Osteoblast (primary cell): ENCODE measurements around the gene IGSF6. TPM values are rescaled to one million over a fixed set of nuclear protein-coding genes. Genes with fewer than 3 reads are reported as not detected.

Source experiments
- DNase-seq: peaks from one replicate; pipeline ENCODE4 v3.0.0; 2011; ENCODE audit warnings: low spot score, mixed read lengths; ENCODE audit not compliant: insufficient read length; ENCODE audit errors: missing footprints
- H2AFZ ChIP-seq: 2 replicates; pipeline ENCODE4 v1.6.0; 2011; ENCODE audit warnings: mild to moderate bottlenecking, low read length
- H3K27ac ChIP-seq: 2 replicates; pipeline ENCODE4 v1.5.1; 2011; ENCODE audit warnings: mild to moderate bottlenecking, low read depth, low read length, moderate library complexity
- H3K27me3 ChIP-seq: 2 replicates; pipeline ENCODE4 v1.6.0; 2012; ENCODE audit warnings: mild to moderate bottlenecking, control low read depth, inconsistent platforms, low read length, moderate library complexity; ENCODE audit not compliant: insufficient read depth
- H3K36me3 ChIP-seq: 2 replicates; pipeline ENCODE4 v1.5.1; 2011; ENCODE audit warnings: mild to moderate bottlenecking, low read length, control low read depth, moderate library complexity; ENCODE audit not compliant: insufficient read depth
- H3K4me1 ChIP-seq: 2 replicates; pipeline ENCODE4 v1.5.1; 2011; ENCODE audit warnings: mild to moderate bottlenecking, low read length, control low read depth, moderate library complexity; ENCODE audit not compliant: insufficient read depth
- H3K4me2 ChIP-seq: 2 replicates; pipeline ENCODE4 v1.6.0; 2011; ENCODE audit warnings: mild to moderate bottlenecking, low read length; ENCODE audit not compliant: insufficient read depth
- H3K4me3 ChIP-seq: fragments of 200-600 bp; sonication (generic); 3 replicates; pipeline ENCODE4 v1.5.1; 2012; ENCODE audit warnings: mild to moderate bottlenecking, low read length, inconsistent platforms; ENCODE audit not compliant: insufficient read depth
- H3K79me2 ChIP-seq: 2 replicates; pipeline ENCODE4 v1.6.0; 2012; ENCODE audit warnings: mild to moderate bottlenecking, low read length, control low read depth, inconsistent platforms; ENCODE audit not compliant: insufficient read depth
- H3K9me3 ChIP-seq: 2 replicates; pipeline ENCODE4 v1.5.1; 2011; ENCODE audit warnings: low read depth, low read length, control low read depth
- H4K20me1 ChIP-seq: 2 replicates; pipeline ENCODE4 v1.6.0; 2012; ENCODE audit warnings: mild to moderate bottlenecking, low read length, control low read depth; ENCODE audit not compliant: insufficient read depth
- total RNA-seq: library from RNA; depleted of rRNA; stranded (reverse); fragments of >200 nt; gene quantifications from 2 replicates; pipeline ENCODE4 v1.2.3, GENCODE V29; 2012
- TF ChIP-seq, protein P1 (sequence below): IDR thresholded peaks from 2 replicates; pipeline ENCODE4 v1.5.1; 2011; ENCODE audit warnings: mild to moderate bottlenecking, low read depth, low read length, moderate library complexity; ENCODE audit errors: extremely low read depth

IGSF6 gene, protein sequence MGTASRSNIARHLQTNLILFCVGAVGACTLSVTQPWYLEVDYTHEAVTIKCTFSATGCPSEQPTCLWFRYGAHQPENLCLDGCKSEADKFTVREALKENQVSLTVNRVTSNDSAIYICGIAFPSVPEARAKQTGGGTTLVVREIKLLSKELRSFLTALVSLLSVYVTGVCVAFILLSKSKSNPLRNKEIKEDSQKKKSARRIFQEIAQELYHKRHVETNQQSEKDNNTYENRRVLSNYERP
- under 0.01 and 0.36 TPM in 2 replicates for total RNA-seq

DNA sequence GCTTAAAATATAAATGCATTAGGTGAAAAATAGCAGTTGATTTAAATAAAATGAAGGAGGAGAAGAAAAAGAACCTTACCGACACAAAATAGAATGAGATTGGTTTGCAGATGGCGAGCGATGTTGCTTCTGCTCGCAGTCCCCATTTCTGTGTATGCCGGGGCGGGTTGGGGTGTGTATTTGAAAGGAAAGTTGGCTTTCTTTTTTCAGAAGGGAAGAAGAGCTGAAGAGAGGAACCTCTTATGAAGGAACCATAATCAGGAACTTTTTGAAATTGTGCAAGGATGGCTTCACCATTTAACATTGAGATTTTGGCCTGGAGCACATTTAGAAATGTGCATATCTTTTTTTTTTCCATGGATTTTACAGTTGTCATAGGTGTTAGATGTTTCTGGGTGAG lies at the start of gene IGSF6:
Gene IGSF6, minus strand, starts transcription at position 156 of the 400 bp plus-strand sequence. Its CDS starts 10 bp downstream, at position 146.
- H3K4me1 ChIP-seq = no peaks in the 10 kb centered on the region
- no peak within 1 kb of the TSS for H2AFZ ChIP-seq
- no peak within 1 kb of the TSS for H3K4me2 ChIP-seq
- peaks cover 47% of the 10 kb centered on the region for H3K79me2 ChIP-seq
- H4K20me1 ChIP-seq = peaks cover 6% of the 10 kb centered on the region
- peaks cover 12% of the 10 kb centered on the region for H3K36me3 ChIP-seq
- no peak for DNase-seq
- TF ChIP-seq, protein P1, sequence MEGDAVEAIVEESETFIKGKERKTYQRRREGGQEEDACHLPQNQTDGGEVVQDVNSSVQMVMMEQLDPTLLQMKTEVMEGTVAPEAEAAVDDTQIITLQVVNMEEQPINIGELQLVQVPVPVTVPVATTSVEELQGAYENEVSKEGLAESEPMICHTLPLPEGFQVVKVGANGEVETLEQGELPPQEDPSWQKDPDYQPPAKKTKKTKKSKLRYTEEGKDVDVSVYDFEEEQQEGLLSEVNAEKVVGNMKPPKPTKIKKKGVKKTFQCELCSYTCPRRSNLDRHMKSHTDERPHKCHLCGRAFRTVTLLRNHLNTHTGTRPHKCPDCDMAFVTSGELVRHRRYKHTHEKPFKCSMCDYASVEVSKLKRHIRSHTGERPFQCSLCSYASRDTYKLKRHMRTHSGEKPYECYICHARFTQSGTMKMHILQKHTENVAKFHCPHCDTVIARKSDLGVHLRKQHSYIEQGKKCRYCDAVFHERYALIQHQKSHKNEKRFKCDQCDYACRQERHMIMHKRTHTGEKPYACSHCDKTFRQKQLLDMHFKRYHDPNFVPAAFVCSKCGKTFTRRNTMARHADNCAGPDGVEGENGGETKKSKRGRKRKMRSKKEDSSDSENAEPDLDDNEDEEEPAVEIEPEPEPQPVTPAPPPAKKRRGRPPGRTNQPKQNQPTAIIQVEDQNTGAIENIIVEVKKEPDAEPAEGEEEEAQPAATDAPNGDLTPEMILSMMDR = no peak
- no peaks in the 10 kb centered on the region for H3K27me3 ChIP-seq
- no peak within 1 kb of the TSS for H3K27ac ChIP-seq
- H3K4me3 ChIP-seq = no peak within 1 kb of the TSS
- no peaks in the 10 kb centered on the region for H3K9me3 ChIP-seq

GRCh38 chr16:21701271-21701670 lies 48.9 kb upstream of the IGSF6 start:
- Histone ChIP-seq H4K20me1 (no peaks in the 10 kb centered on the region), H3K4me3 (no peak overlapping the region), H3K36me3 (no peaks in the 10 kb centered on the region), H2AFZ (no peak overlapping the region), H3K4me2 (no peak overlapping the region), H3K9me3 (no peaks in the 10 kb centered on the region), H3K4me1 (no peaks in the 10 kb centered on the region), H3K27me3 (no peaks in the 10 kb centered on the region), H3K79me2 (no peaks in the 10 kb centered on the region), H3K27ac (no peak overlapping the region)
- TF ChIP-seq, protein P1 = no peak
- DNase-seq = no peak

DNA sequence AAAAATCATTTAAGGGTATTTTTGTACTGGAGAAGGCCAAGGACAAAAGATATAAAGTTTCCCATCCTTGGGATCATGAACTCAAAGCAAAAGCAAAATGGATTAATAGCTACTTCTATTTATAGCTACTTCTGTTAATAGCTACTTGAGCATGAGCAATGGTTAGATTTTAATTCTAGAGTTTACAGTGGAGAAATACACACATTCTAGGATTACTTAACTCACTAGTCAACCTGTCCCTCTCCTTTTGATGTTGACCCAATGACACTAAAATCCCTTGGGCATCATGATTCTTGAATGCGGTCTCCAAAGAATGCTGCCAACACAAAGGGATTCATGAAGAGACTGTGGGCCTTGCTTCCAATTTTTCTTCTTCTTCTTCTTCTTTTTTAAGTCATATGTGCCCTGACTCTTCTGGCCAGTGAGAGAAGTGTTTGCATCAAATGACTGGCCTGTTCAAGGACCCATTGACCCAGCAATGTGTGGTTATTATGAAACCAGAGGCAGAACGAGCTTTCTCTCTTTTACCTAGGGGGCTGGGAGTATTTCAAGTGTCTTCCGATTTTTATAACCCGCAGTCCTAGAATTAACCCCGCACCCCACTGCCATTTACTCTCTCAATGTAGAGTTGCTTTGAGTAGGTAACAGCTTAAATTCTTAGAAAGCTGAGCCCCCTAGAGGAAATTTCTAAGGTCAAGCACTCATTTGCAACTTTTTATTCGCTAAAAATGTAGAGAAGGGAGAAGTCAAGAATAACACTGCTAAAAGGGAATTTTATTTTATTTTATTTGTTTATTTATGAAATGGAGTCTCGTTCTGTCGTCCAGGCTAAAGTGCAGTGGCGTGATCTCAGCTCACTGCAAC lies 46.0 kb upstream of the IGSF6 start:
- DNase-seq = peak; percentile 73
- no peak overlapping the region for H2AFZ ChIP-seq
- H3K27ac ChIP-seq = no peak overlapping the region
- H3K4me1 ChIP-seq = no peaks in the 10 kb centered on the region
- H3K9me3 ChIP-seq = no peaks in the 10 kb centered on the region
- no peaks in the 10 kb centered on the region for H3K27me3 ChIP-seq
- H4K20me1 ChIP-seq = no peaks in the 10 kb centered on the region
- no peaks in the 10 kb centered on the region for H3K79me2 ChIP-seq
- H3K4me3 ChIP-seq = no peak overlapping the region
- TF ChIP-seq, protein P1 = no peak
- no peaks in the 10 kb centered on the region for H3K36me3 ChIP-seq
- no peak overlapping the region for H3K4me2 ChIP-seq

GRCh38 chr16:21697032-21697431 lies 44.6 kb upstream of the IGSF6 start:
- H3K9me3 ChIP-seq = no peaks in the 10 kb centered on the region
- H4K20me1 ChIP-seq = no peaks in the 10 kb centered on the region
- H3K4me3 ChIP-seq = no peak overlapping the region
- TF ChIP-seq, protein P1 = no peak
- H3K36me3 ChIP-seq = no peaks in the 10 kb centered on the region
- no peak for DNase-seq
- no peaks in the 10 kb centered on the region for H3K4me1 ChIP-seq
- H3K27ac ChIP-seq = no peak overlapping the region
- no peaks in the 10 kb centered on the region for H3K27me3 ChIP-seq
- no peak overlapping the region for H3K4me2 ChIP-seq
- no peak overlapping the region for H2AFZ ChIP-seq
- H3K79me2 ChIP-seq = no peaks in the 10 kb centered on the region
